MM.1S (cell line): Measurements from ENCODE around the gene RASGRF2.
"Not testable (repeated sequence)": the region's sequence is repeated elsewhere in the genome, so short reads cannot be mapped to it uniquely, and the experiment has no call there.

Experiments used
- DNase-seq: peaks from one replicate; pipeline ENCODE4 v3.0.0-alpha.2; 2015
- H2AFZ ChIP-seq: fragments of 300-600 bp; sonication (generic); 2 replicates; pipeline ENCODE4 v1.6.0; 2016; ENCODE audit warnings: antibody characterized with exemption, low read length
- H3F3A ChIP-seq: fragments of 300-600 bp; sonication (generic); 2 replicates; pipeline ENCODE4 v1.6.1; 2016; ENCODE audit warnings: mild to moderate bottlenecking, antibody characterized with exemption, low read length, moderate library complexity, mixed read lengths; ENCODE audit not compliant: insufficient read depth
- H3K27ac ChIP-seq: fragments of 300-600 bp; sonication (generic); 2 replicates; pipeline ENCODE4 v1.5.1; 2016; ENCODE audit warnings: mild to moderate bottlenecking, low read length
- H3K27me3 ChIP-seq: fragments of 300-600 bp; sonication (generic); replicated peaks from 2 replicates; pipeline ENCODE4 v1.6.0; 2016; ENCODE audit warnings: low read length; ENCODE audit not compliant: insufficient read depth
- H3K36me3 ChIP-seq: fragments of 300-600 bp; sonication (generic); replicated peaks from 2 replicates; pipeline ENCODE4 v1.6.1; 2016; ENCODE audit warnings: mild to moderate bottlenecking, low read length, mixed read lengths; ENCODE audit not compliant: insufficient read depth
- H3K4me1 ChIP-seq: fragments of 300-600 bp; sonication (generic); 2 replicates; pipeline ENCODE4 v1.6.1; 2016; ENCODE audit warnings: low read length, mixed read lengths
- H3K4me2 ChIP-seq: fragments of 300-600 bp; sonication (generic); 2 replicates; pipeline ENCODE4 v1.6.0; 2016; ENCODE audit warnings: low read depth, low read length
- H3K4me3 ChIP-seq: fragments of 300-600 bp; sonication (generic); 2 replicates; pipeline ENCODE4 v1.5.1; 2016; ENCODE audit warnings: low read length, mixed read lengths
- H3K79me2 ChIP-seq: fragments of 300-600 bp; sonication (generic); 2 replicates; pipeline ENCODE4 v1.6.1; 2016; ENCODE audit warnings: mixed run types, low read length, mixed read lengths
- H3K9ac ChIP-seq: fragments of 300-600 bp; sonication (generic); 2 replicates; pipeline ENCODE4 v1.6.1; 2016; ENCODE audit warnings: low read length, mixed read lengths
- H3K9me2 ChIP-seq: fragments of 300-600 bp; sonication (generic); replicated peaks from 2 replicates; pipeline ENCODE4 v1.6.1; 2016; ENCODE audit warnings: mild to moderate bottlenecking, low read length, mixed read lengths; ENCODE audit not compliant: insufficient read depth
- H3K9me3 ChIP-seq: fragments of 300-600 bp; sonication (generic); replicated peaks from 2 replicates; pipeline ENCODE4 v1.6.1; 2016; ENCODE audit warnings: mild to moderate bottlenecking, low read length, mixed read lengths; ENCODE audit not compliant: insufficient read depth
- H4K20me1 ChIP-seq: fragments of 300-600 bp; sonication (generic); 2 replicates; pipeline ENCODE4 v1.6.1; 2016; ENCODE audit warnings: mild to moderate bottlenecking, low read length, moderate library complexity, mixed read lengths; ENCODE audit not compliant: insufficient read depth
- CTCF ChIP-seq: fragments of 300-600 bp; sonication (generic); IDR thresholded peaks from 2 replicates; pipeline ENCODE4 v1.5.1; 2016; ENCODE audit warnings: antibody characterized with exemption, low read length, mixed read lengths
- EZH2 ChIP-seq: fragments of 300-600 bp; sonication (generic); optimal IDR thresholded peaks from 2 replicates; pipeline ENCODE3; 2017; ENCODE audit warnings: low read depth, mild to moderate bottlenecking, antibody characterized with exemption, low read length, mixed read lengths
- EZH2phosphoT487 ChIP-seq: fragments of 300-600 bp; sonication (generic); IDR thresholded peaks from 2 replicates; pipeline ENCODE4 v1.6.1; 2018; ENCODE audit warnings: antibody characterized with exemption, low read length

The RASGRF2 gene

DNA sequence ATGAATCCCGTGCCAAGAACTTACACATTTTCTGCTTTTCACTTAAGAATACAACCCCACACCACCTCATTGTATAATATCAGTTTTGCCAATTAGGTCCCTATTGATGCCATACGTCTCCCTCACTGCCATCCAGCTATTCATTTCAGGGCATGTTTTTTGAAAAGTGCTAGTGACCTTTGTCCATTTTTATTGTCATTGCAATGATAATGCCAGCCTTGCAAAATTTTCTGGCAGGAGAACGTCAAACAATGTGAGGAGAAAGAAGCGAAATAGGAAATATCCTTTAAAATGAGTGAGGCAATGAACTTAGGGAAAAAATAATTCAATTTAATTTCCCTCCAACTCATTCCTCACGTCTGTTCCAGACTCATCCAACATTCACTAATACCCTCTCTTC, 161.1 kb downstream of the RASGRF2 start:
- Histone ChIP-seq H3K79me2 (no peaks in the 10 kb centered on the region), H3K4me1 (no peaks in the 10 kb centered on the region), H3K36me3 (no peaks in the 10 kb centered on the region), H4K20me1 (no peaks in the 10 kb centered on the region), H3K9me3 (no peaks in the 10 kb centered on the region), H3K4me2 (no peak overlapping the region), H2AFZ (no peak overlapping the region), H3K27me3 (no peaks in the 10 kb centered on the region), H3K4me3 (no peak overlapping the region), H3F3A (no peaks in the 10 kb centered on the region), H3K27ac (no peak overlapping the region), H3K9ac (no peak overlapping the region), H3K9me2 (no peaks in the 10 kb centered on the region)
- no peak for TF ChIP-seq EZH2
- TF ChIP-seq EZH2phosphoT487 = no peak
- no peak for TF ChIP-seq CTCF
- no peak for DNase-seq

DNA sequence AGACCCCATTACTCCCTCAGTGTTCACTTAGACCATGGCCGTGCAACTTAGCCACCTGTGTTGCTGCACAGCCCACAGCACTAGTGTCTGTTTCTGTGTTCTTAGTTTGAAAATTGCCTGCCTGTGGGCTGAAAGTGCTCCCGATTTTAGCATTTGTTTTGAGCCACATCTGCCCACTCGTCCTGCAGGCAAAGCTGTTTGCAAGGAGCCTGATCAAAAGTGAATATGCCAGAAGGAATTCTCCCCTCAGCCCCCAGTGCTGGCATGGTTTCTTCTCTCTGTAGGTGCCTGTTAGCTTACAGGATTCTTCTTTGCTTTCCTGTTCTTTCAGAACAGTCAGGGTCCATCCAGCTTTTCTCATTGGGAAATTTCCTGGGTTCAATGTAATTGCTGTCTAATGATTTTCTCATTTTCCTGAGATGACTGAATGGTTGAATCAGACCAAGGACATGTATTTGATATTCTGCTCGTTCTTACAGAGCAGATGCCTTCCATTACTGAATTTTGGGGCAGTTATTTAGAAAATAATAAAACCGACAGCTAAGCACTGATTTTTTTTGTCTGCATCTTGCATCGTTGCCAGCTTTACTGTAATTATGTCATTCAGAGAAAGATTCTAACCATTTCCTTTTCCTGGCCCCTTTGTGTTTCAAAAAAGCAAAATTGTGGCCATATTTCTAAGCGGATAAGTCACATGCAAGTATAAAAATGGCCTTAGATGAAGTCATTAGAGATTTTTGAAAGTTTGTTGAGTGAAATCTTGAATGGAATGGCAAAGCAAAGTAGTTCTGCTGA, 161.9 kb downstream of the RASGRF2 start:
- Histone ChIP-seq H2AFZ (no peak overlapping the region), H3K79me2 (no peaks in the 10 kb centered on the region), H4K20me1 (no peaks in the 10 kb centered on the region), H3K4me3 (no peak overlapping the region), H3K9me3 (no peaks in the 10 kb centered on the region), H3K4me1 (no peaks in the 10 kb centered on the region), H3K9ac (no peak overlapping the region), H3K27me3 (no peaks in the 10 kb centered on the region), H3K9me2 (no peaks in the 10 kb centered on the region), H3K36me3 (no peaks in the 10 kb centered on the region), H3F3A (no peaks in the 10 kb centered on the region), H3K4me2 (no peak overlapping the region), H3K27ac (no peak overlapping the region)
- no peak for TF ChIP-seq EZH2
- TF ChIP-seq CTCF = no peak
- no peak for TF ChIP-seq EZH2phosphoT487
- peak; percentile 2 for DNase-seq

DNA sequence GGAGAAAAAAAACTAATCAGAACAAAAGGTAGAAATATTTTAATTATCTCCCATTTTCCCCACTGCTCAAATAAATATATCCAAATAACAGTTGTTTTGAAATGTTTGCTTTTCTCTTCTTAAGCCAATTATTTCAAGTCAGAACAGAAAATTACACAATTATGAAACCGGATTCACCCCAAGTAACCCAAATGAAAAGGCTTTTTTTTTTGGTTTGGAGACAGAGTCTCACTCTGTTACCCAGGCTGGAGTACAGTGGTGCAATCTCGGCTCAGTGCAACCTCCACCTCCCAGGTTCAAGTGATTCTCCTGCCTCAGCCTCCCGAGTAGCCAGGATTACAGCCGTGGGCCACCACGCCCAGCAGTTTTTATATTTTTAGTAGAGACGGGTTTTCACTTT, 164.5 kb downstream of the RASGRF2 start:
- H3K9me3 ChIP-seq, H4K20me1 ChIP-seq, DNase-seq, H3K9me2 ChIP-seq, H3K4me1 ChIP-seq, H3K36me3 ChIP-seq, H3K79me2 ChIP-seq, H3K27ac ChIP-seq, H2AFZ ChIP-seq, H3F3A ChIP-seq, H3K4me3 ChIP-seq, H3K4me2 ChIP-seq, H3K9ac ChIP-seq, H3K27me3 ChIP-seq: not testable (repeated sequence)

GRCh38 chr5:81125959-81126358, 165.8 kb downstream of the RASGRF2 start:
- Histone ChIP-seq H3K36me3 (no peaks in the 10 kb centered on the region), H3K27me3 (no peaks in the 10 kb centered on the region), H3F3A (no peaks in the 10 kb centered on the region), H3K9me2 (no peaks in the 10 kb centered on the region), H2AFZ (no peak overlapping the region), H3K79me2 (no peaks in the 10 kb centered on the region), H3K27ac (no peak overlapping the region), H3K4me3 (no peak overlapping the region), H3K9ac (no peak overlapping the region), H4K20me1 (no peaks in the 10 kb centered on the region), H3K4me1 (no peaks in the 10 kb centered on the region), H3K9me3 (no peaks in the 10 kb centered on the region), H3K4me2 (no peak overlapping the region)
- TF ChIP-seq EZH2 (no peak), CTCF (no peak), EZH2phosphoT487 (no peak)
- no peak for DNase-seq
